Astrocyte (in vitro differentiated cells and primary cell): ENCODE results near the gene DNASE1L2. TPM values are rescaled to one million over a fixed set of nuclear protein-coding genes. Genes with fewer than 3 reads are reported as not detected.

Experiments
- DNase-seq: peaks from one replicate; pipeline ENCODE4 v3.0.0-alpha.2; 2010; ENCODE audit warnings: low read depth
- FAIRE-seq: peaks from 2 replicates; lab custom pipeline; 2011; peaks lifted over from hg19 to GRCh38; lab: Jason Lieb, UNC
- H2AFZ ChIP-seq: 2 replicates; pipeline ENCODE4 v1.6.0; 2012; ENCODE audit warnings: low read depth, low read length, inconsistent platforms
- H3K27ac ChIP-seq: 2 replicates; pipeline ENCODE4 v1.5.1; 2011; ENCODE audit warnings: low read depth, low read length, inconsistent platforms
- H3K27me3 ChIP-seq: 2 replicates; pipeline ENCODE4 v1.6.0; 2011; ENCODE audit warnings: low read length, inconsistent platforms; ENCODE audit not compliant: insufficient read depth
- H3K36me3 ChIP-seq: 2 replicates; pipeline ENCODE4 v1.5.1; 2011; ENCODE audit warnings: low read length, inconsistent platforms; ENCODE audit not compliant: insufficient read depth
- H3K4me1 ChIP-seq: 2 replicates; pipeline ENCODE4 v1.5.1; 2011; ENCODE audit warnings: low read length, inconsistent platforms; ENCODE audit not compliant: insufficient read depth
- H3K4me2 ChIP-seq: 2 replicates; pipeline ENCODE4 v1.6.0; 2012; ENCODE audit warnings: low read length, inconsistent platforms
- H3K4me3 ChIP-seq: 2 replicates; pipeline ENCODE4 v1.5.1; 2011; ENCODE audit warnings: low read depth, mild to moderate bottlenecking, low read length, inconsistent platforms; ENCODE audit not compliant: insufficient read depth
- H3K79me2 ChIP-seq: 2 replicates; pipeline ENCODE4 v1.6.0; 2012; ENCODE audit warnings: mild to moderate bottlenecking, low read length, inconsistent platforms; ENCODE audit not compliant: insufficient read depth
- H3K9ac ChIP-seq: 2 replicates; pipeline ENCODE4 v1.6.0; 2012; ENCODE audit warnings: mild to moderate bottlenecking, low read length, inconsistent platforms
- H3K9me3 ChIP-seq: 2 replicates; pipeline ENCODE4 v1.5.1; 2012; ENCODE audit warnings: low read depth, mild to moderate bottlenecking, low read length, inconsistent platforms; ENCODE audit not compliant: insufficient read depth
- H4K20me1 ChIP-seq: 2 replicates; pipeline ENCODE4 v1.6.0; 2012; ENCODE audit warnings: low read length, inconsistent platforms; ENCODE audit not compliant: insufficient read depth
- H3K27ac Mint-ChIP-seq: one replicate; pipeline ENCODE4 v1.8.0; 2021; ENCODE audit warnings: mild to moderate bottlenecking, mixed read lengths; ENCODE audit not compliant: unreplicated experiment
- H3K27me3 Mint-ChIP-seq: one replicate; pipeline ENCODE4 v1.8.0; 2021; ENCODE audit warnings: low read depth, mixed read lengths; ENCODE audit not compliant: unreplicated experiment
- H3K36me3 Mint-ChIP-seq: one replicate; pipeline ENCODE4 v1.8.0; 2021; ENCODE audit warnings: low read depth, mixed read lengths; ENCODE audit not compliant: unreplicated experiment
- H3K4me1 Mint-ChIP-seq: one replicate; pipeline ENCODE4 v1.8.0; 2021; ENCODE audit warnings: low read depth, mixed read lengths; ENCODE audit not compliant: unreplicated experiment
- H3K4me3 Mint-ChIP-seq: one replicate; pipeline ENCODE4 v1.8.0; 2021; ENCODE audit warnings: mild to moderate bottlenecking, moderate library complexity, mixed read lengths; ENCODE audit not compliant: unreplicated experiment
- H3K9me3 Mint-ChIP-seq: one replicate; pipeline ENCODE4 v1.8.0; 2021; ENCODE audit warnings: mild to moderate bottlenecking, mixed read lengths; ENCODE audit not compliant: unreplicated experiment
- EZH2 ChIP-seq: IDR thresholded peaks from 2 replicates; pipeline ENCODE4 v1.6.1; 2012; ENCODE audit warnings: mild to moderate bottlenecking, low read length, inconsistent platforms; ENCODE audit not compliant: insufficient read depth
- total RNA-seq: library from RNA; stranded (reverse); gene quantifications from 2 replicates; pipeline ENCODE4 v1.2.1, GENCODE V29; 2021
- TF ChIP-seq, protein P1 (sequence below): IDR thresholded peaks from 2 replicates; pipeline ENCODE4 v1.5.1; 2011; ENCODE audit warnings: low read depth, mild to moderate bottlenecking, inconsistent platforms, low read length, moderate library complexity; ENCODE audit not compliant: insufficient read depth

Gene DNASE1L2
- total RNA-seq, 1 donor from 2014 or later, result 1.3 TPM

DNA sequence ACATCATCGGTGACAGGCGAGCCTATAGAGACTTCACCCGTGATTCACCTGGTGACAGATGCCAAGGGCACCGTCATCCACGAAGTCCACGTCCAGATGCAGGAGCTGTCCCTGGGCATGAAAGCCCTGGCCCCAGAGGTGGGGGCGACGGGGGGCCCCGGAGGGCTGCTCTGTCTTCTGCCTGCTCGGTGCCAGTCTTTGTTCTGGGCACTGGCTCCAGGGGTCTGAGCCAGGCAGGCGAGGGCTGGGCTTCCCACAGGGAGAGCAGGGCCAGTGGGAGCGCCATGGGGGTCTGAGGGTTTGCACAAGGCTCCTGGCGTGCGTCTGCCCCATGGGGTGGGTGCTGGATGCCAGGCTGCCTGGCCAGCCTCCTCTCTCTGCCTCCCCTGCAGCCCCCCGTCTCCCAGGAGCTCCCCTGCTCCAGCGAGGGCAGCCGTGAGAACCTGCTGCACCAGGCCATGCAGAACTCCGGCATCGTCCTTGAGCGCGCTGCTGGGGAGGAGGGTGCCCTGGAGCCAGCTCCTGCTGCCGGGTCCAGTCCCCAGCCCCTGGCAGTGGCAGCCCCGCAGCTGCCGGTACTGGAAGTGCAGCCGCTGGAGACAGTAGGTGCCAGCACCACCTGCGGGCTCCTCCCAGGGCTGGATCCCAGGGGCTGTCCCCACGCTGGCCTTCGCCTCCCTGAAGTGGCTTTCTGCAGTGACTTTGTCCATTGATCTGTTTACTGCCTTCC is 3.0 kb upstream of the DNASE1L2 start:
- no peaks in the 10 kb centered on the region for H3K4me1 Mint-ChIP-seq
- TF ChIP-seq, protein P1, sequence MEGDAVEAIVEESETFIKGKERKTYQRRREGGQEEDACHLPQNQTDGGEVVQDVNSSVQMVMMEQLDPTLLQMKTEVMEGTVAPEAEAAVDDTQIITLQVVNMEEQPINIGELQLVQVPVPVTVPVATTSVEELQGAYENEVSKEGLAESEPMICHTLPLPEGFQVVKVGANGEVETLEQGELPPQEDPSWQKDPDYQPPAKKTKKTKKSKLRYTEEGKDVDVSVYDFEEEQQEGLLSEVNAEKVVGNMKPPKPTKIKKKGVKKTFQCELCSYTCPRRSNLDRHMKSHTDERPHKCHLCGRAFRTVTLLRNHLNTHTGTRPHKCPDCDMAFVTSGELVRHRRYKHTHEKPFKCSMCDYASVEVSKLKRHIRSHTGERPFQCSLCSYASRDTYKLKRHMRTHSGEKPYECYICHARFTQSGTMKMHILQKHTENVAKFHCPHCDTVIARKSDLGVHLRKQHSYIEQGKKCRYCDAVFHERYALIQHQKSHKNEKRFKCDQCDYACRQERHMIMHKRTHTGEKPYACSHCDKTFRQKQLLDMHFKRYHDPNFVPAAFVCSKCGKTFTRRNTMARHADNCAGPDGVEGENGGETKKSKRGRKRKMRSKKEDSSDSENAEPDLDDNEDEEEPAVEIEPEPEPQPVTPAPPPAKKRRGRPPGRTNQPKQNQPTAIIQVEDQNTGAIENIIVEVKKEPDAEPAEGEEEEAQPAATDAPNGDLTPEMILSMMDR, result no peak
- no peak for TF ChIP-seq EZH2
- H3K4me3 Mint-ChIP-seq, result no peak overlapping the region
- Histone ChIP-seq H3K27me3 (peaks cover 4% of the 10 kb centered on the region), H2AFZ (no peak overlapping the region), H3K4me3 (no peak overlapping the region), H3K4me2 (no peak overlapping the region), H3K9ac (no peak overlapping the region), H4K20me1 (peaks cover 49% of the 10 kb centered on the region), H3K27ac (no peak overlapping the region), H3K9me3 (no peaks in the 10 kb centered on the region), H3K36me3 (peaks cover 4% of the 10 kb centered on the region), H3K79me2 (peaks cover 9% of the 10 kb centered on the region), H3K4me1 (peaks cover 10% of the 10 kb centered on the region)
- FAIRE-seq (no peak), DNase-seq (no peak)
- no peak overlapping the region for H3K27ac Mint-ChIP-seq
- H3K27me3 Mint-ChIP-seq, result no peaks in the 10 kb centered on the region
- peaks cover 2% of the 10 kb centered on the region for H3K36me3 Mint-ChIP-seq
- H3K9me3 Mint-ChIP-seq, result no peaks in the 10 kb centered on the region

DNA sequence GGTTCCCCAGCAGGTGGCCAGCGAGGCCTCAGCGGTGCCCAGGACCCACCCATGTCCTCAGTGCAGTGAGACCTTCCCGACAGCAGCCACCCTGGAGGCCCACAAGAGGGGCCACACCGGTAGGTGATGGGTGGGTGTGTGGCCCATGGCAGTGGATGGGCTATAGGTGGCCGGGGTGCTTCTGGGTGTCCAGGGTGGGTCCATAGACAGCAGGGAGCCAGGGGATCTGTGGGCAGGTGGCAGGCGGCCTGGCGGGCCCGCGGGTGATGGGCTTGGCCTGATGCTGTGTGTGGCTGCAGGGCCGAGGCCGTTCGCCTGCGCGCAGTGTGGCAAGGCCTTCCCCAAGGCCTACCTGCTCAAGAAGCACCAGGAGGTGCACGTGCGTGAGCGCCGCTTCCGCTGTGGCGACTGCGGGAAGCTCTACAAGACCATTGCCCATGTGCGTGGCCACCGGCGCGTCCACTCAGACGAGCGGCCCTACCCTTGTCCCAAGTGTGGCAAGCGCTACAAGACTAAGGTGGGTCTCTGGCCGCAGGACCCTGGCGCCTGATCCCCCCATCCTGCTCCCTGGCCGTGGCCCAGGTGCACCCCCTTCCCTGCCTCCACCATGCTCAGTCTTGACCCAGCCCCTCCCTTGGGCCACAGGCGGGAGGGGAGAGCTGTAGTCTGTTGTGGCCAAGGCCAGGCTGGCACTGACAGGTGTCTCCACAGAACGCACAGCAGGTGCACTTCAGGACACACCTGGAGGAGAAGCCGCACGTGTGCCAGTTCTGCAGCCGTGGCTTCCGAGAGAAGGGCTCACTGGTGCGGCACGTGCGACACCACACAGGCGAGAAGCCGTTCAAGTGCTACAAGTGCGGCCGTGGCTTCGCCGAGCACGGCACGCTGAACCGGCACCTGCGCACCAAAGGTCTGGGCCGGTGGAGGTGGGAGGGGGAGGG is 2.1 kb upstream of the DNASE1L2 start:
- Histone ChIP-seq H3K9me3 (no peaks in the 10 kb centered on the region), H3K9ac (no peak overlapping the region), H3K4me2 (no peak overlapping the region), H3K4me1 (peaks cover 10% of the 10 kb centered on the region), H3K79me2 (peaks cover 2% of the 10 kb centered on the region), H3K27me3 (peaks cover 4% of the 10 kb centered on the region), H3K36me3 (peaks cover 4% of the 10 kb centered on the region), H2AFZ (no peak overlapping the region), H3K4me3 (no peak overlapping the region), H3K27ac (no peak overlapping the region), H4K20me1 (peaks cover 44% of the 10 kb centered on the region)
- TF ChIP-seq, protein P1, result no peak
- no peak for TF ChIP-seq EZH2
- Mint-ChIP-seq H3K4me3 (no peak overlapping the region), H3K27me3 (no peaks in the 10 kb centered on the region), H3K4me1 (no peaks in the 10 kb centered on the region), H3K27ac (no peak overlapping the region), H3K36me3 (peaks cover 2% of the 10 kb centered on the region), H3K9me3 (no peaks in the 10 kb centered on the region)
- DNase-seq (no peak), FAIRE-seq (no peak)
